GM12873 (cell line): ENCODE measurements around the gene KIF3B.

Experiments used
- TF ChIP-seq, protein P1 (sequence below): IDR thresholded peaks from 2 replicates; pipeline ENCODE4 v1.5.1; 2012; ENCODE audit warnings: low read depth, mild to moderate bottlenecking, moderate library complexity, low read length, control low read depth; ENCODE audit not compliant: insufficient read depth; ENCODE audit errors: missing control alignments

Gene KIF3B

GRCh38 chr20:32380745-32381144 lies 103.3 kb downstream of the KIF3B start:
- TF ChIP-seq, protein P1, sequence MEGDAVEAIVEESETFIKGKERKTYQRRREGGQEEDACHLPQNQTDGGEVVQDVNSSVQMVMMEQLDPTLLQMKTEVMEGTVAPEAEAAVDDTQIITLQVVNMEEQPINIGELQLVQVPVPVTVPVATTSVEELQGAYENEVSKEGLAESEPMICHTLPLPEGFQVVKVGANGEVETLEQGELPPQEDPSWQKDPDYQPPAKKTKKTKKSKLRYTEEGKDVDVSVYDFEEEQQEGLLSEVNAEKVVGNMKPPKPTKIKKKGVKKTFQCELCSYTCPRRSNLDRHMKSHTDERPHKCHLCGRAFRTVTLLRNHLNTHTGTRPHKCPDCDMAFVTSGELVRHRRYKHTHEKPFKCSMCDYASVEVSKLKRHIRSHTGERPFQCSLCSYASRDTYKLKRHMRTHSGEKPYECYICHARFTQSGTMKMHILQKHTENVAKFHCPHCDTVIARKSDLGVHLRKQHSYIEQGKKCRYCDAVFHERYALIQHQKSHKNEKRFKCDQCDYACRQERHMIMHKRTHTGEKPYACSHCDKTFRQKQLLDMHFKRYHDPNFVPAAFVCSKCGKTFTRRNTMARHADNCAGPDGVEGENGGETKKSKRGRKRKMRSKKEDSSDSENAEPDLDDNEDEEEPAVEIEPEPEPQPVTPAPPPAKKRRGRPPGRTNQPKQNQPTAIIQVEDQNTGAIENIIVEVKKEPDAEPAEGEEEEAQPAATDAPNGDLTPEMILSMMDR: no peak

- TF ChIP-seq, protein P1: no peak
Measured at GRCh38 chr20:32382102-32382950, 104.9 kb downstream of the KIF3B start.
